Subcutaneous adipose tissue (tissue), 4 donors: ENCODE measurements around the gene SYS1. TPM values are rescaled to one million over a fixed set of nuclear protein-coding genes. Genes with fewer than 3 reads are reported as not detected.

Experiments
- CTCF ChIP-seq: fragments of 450-650 bp; IDR thresholded peaks from one replicate; pipeline ENCODE4 v1.5.1; 2016; ENCODE audit warnings: low read depth, mild to moderate bottlenecking, control low read depth, antibody characterized with exemption, moderate library complexity
- total RNA-seq, 4 donors: library from RNA; depleted of rRNA; stranded (reverse); fragments of >200 nt; gene quantifications; one replicate each; pipeline ENCODE4 v1.1.0, GENCODE V29; 2016

Gene SYS1
- total RNA-seq, 4 donors from 2014 or later: 24.3 to 34.8 (median 31.4) TPM

- TF ChIP-seq CTCF: no peak
Observed at GRCh38 chr20:45407067-45407745, 44.2 kb downstream of the SYS1 start.

GRCh38 chr20:45407783-45408645 lies 45.1 kb downstream of the SYS1 start, which contains the start of gene DBNDD2:
Gene DBNDD2, plus strand, starts transcription at chr20:45408289. Its CDS starts 179 bp downstream, at chr20:45408468.
- no peak for TF ChIP-seq CTCF

GRCh38 chr20:45408646-45409213 lies 45.8 kb downstream of the SYS1 start:
- no peak for TF ChIP-seq CTCF

GRCh38 chr20:45409521-45410272 lies 46.7 kb downstream of the SYS1 start:
- no peak for TF ChIP-seq CTCF

- TF ChIP-seq CTCF: no peak
Observed at GRCh38 chr20:45410887-45411286, 47.9 kb downstream of the SYS1 start.

- no peak for TF ChIP-seq CTCF
Observed at GRCh38 chr20:45412653-45413052, 49.7 kb downstream of the SYS1 start.
